Renal cortical epithelial cell (primary cell): ENCODE data around the gene GNE. TPM values are rescaled to one million over a fixed set of nuclear protein-coding genes. Genes with fewer than 3 reads are reported as not detected.
A peak's percentile ranks its signal among the peaks of the same experiment; 100 is the strongest.
"Not testable (repeated sequence)": the region's sequence is repeated elsewhere in the genome, so short reads cannot be mapped to it uniquely, and the experiment has no call there.

ENCODE experiments used
- DNase-seq: peaks from one replicate; pipeline ENCODE4 v3.0.0-alpha.2; 2011; ENCODE audit warnings: low read depth
- total RNA-seq: library from RNA; depleted of rRNA; stranded (reverse); fragments of >200 nt; gene quantifications from 2 replicates; pipeline ENCODE4 v1.2.3, GENCODE V29; 2014

GNE gene
- total RNA-seq, 1 donor from 2014 or later, result 69.7 TPM

- no peak for DNase-seq
Observed at GRCh38 chr9:36264896-36265295, 6.6 kb upstream of the GNE start.

- no peak for DNase-seq
Observed at GRCh38 chr9:36263683-36264082, 5.4 kb upstream of the GNE start.

GRCh38 chr9:36258996-36259533 is 817 bp upstream of the GNE start:
- peak; percentile 20 for DNase-seq

GRCh38 chr9:36251428-36251827 is 6.8 kb downstream of the GNE start:
- DNase-seq, result no peak

- DNase-seq, result peak; percentile 9
Observed at GRCh38 chr9:36250079-36250478, 8.2 kb downstream of the GNE start.

- no peak for DNase-seq
Observed at GRCh38 chr9:36249189-36249588, 9.1 kb downstream of the GNE start.

GRCh38 chr9:36248061-36248460 is 10.2 kb downstream of the GNE start:
- DNase-seq, result peak; percentile 36

- DNase-seq, result no peak
Observed at GRCh38 chr9:36247356-36247755, 10.9 kb downstream of the GNE start.

- no peak for DNase-seq
Observed at GRCh38 chr9:36245906-36246305, 12.3 kb downstream of the GNE start.

- DNase-seq, result not testable (repeated sequence)
Observed at GRCh38 chr9:36239675-36240074, 18.6 kb downstream of the GNE start.

GRCh38 chr9:36239205-36239604 is 19.0 kb downstream of the GNE start:
- DNase-seq, result not testable (repeated sequence)

- no peak for DNase-seq
Observed at GRCh38 chr9:36237230-36237629, 21.0 kb downstream of the GNE start.

GRCh38 chr9:36222449-36222848 is 35.8 kb downstream of the GNE start:
- peak; percentile 40 for DNase-seq

GRCh38 chr9:36221667-36222066 is 36.6 kb downstream of the GNE start:
- DNase-seq, result no peak

GRCh38 chr9:36218411-36218901 is 39.8 kb downstream of the GNE start:
- DNase-seq, result peak; percentile 36

GRCh38 chr9:36218011-36218410 is 40.2 kb downstream of the GNE start:
- no peak for DNase-seq

- no peak for DNase-seq
Observed at GRCh38 chr9:36217256-36217968, 40.8 kb downstream of the GNE start.

- DNase-seq, result no peak
Observed at GRCh38 chr9:36214571-36214970, 43.7 kb downstream of the GNE start.

- DNase-seq, result no peak
Observed at GRCh38 chr9:36213989-36214388, 44.3 kb downstream of the GNE start.

GRCh38 chr9:36213387-36213786 is 44.9 kb downstream of the GNE start:
- no peak for DNase-seq

- DNase-seq, result no peak
Observed at GRCh38 chr9:36211510-36211909, 46.7 kb downstream of the GNE start.

- DNase-seq, result no peak
Observed at GRCh38 chr9:36210722-36211121, 47.5 kb downstream of the GNE start.

GRCh38 chr9:36208521-36209253 is 49.6 kb downstream of the GNE start:
- DNase-seq, result no peak
